GM11168 (cell line): ENCODE data around the gene VTI1A.
"Not testable (repeated sequence)": the region's sequence is repeated elsewhere in the genome, so short reads cannot be mapped to it uniquely, and the experiment has no call there.

Experiments
- in situ Hi-C: fragments of 300-500 bp; cut with MboI; formaldehyde crosslinking; loops from one replicate; pipeline ENCODE4 v1.12.0; 2022; ENCODE audit warnings: low sequenced_read_pairs; ENCODE audit not compliant: unreplicated experiment

VTI1A gene

DNA sequence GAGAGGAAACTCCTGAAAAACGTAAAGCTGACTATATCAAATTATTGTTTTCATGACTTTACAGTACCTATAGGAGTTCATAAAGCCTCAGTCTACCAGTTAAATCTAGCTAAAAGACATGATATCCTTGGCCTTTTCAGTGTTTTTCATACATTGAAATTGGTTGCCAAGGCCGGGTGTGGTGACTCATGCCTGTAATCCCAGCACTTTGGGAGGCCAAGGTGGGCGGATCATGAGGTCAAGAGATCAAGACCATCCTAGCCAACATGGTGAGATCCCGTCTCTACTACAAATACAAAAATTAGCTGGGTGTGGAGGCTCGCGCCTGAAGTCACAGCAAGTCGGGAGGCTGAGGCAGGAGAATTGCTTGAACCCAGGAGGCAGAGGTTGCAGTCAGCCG lies 53.0 kb downstream of the VTI1A start:
- in situ Hi-C loops, result not testable (repeated sequence)

DNA sequence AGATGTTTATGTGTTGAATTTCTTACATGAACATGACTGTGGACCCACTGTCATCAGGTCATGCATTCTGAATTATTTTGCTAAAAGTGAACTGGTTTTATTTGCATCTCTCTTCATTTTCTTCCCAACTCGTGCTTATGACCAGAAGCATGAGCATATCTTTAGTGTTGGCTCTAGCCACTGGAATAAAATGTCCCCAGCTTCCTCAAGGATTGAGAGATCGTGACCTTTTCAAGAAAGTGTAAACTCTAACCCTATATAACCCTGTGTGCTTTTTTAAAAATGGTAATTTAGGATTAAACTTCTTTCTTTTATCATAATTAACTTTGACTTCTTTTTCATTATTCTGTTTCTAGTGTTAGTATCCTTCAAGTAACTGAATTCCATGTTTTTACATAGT lies 55.5 kb downstream of the VTI1A start:
- in situ Hi-C loops, result no loop called here

DNA sequence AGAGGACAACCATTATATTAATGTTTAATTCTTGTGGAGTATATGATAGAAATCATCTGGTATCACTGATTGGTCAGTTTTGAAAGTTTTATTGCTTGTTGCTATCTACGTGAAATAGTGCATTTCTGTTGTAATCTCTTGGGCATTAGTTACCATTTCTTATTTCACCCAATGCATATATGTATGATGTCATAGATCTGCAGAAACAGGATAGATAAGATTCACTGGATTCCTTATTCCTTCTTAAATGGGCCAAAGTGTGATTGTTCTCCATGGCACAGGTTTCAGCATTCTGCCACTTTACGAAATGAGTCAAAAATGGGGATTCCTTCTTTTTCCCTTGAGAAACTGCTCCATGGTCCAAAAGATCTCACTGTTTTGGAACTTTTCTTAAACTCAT lies 56.6 kb downstream of the VTI1A start:
- in situ Hi-C loops, result no loop called here

DNA sequence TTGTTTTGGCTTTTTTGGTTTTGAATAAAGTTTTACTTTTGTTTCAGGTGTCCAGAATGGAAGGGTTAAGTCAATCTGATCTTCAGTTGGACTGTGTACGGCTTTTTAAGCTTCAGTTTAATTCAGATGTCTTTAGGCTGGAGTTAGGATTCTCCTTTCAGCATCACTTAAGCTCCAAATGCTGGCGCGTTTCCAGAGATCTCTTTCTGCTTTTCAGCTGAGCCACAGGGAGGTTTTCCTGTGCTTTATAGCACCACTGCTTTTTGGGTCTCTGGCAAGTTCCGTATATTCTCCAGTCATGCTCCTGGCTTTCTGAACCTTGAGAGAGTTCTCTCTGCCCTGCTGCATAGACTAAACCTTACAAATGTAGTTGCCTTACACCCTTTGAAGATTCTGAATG lies 60.0 kb downstream of the VTI1A start:
- in situ Hi-C loops, result no loop called here

- in situ Hi-C loops, result no loop called here
Observed at GRCh38 chr10:112507988-112508387, 61.0 kb downstream of the VTI1A start.

- in situ Hi-C loops, result no loop called here
Observed at GRCh38 chr10:112509558-112510291, 62.7 kb downstream of the VTI1A start.

DNA sequence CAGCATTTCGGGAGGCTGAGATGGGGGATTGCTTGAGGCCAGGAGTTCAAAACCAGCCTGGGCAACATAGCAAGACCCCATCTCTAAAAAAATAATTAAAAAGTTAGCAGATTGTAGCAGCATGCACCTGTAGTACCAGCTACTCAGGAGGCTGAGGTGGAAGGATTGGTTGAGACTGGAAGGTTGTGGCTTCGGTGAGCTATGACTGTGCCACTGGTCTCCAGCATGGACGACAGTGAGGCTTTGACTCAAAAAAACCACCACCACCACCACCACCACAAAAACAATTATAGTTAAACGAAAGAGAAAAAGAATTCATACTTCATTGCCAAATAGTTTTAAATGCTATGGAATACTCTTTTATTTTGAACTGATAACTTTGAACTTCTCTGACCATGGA lies 63.4 kb downstream of the VTI1A start:
- in situ Hi-C loops, result no loop called here

GRCh38 chr10:112512294-112512693 lies 65.3 kb downstream of the VTI1A start:
- in situ Hi-C loops, result no loop called here

GRCh38 chr10:112515126-112515525 lies 68.1 kb downstream of the VTI1A start:
- in situ Hi-C loops, result no loop called here

DNA sequence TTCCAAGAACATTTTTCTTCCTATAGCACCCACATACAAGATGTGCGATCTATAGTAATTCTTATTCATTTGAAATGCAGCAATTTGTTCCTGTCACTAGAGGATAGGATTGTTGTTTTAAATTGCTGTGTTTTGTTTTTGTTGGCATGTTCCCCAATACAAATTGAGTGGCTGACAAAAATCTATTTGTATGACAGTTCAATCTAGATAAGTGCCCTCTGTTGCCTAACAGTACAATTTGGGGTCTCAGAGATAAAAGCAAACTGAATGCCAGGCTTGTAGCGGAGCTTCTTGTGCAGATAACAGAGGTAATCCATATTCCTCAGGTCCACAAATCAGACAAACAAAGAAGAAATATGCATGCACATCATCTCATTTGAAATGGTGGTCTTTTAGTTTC lies 68.8 kb downstream of the VTI1A start:
- in situ Hi-C loops, result no loop called here

DNA sequence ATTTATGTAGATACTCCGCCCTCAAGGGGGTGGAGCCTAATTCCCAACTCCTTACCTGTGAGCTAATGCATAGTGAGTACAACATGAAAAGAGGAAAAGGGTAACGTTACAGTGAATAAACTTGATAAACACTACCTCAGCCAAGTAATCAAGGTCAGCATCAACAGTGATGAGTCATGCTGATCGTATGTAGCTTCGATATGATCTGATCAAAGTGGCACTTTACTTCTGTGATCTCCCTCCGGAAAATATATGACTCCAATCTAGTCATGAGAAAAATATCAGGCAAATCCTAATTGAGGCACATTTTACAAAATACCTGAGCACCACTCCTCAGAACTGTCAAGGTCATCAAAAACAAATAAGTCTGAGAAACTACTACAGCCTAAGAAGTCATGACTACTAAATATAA lies 70.4 kb downstream of the VTI1A start:
- in situ Hi-C loops, result no loop called here

DNA sequence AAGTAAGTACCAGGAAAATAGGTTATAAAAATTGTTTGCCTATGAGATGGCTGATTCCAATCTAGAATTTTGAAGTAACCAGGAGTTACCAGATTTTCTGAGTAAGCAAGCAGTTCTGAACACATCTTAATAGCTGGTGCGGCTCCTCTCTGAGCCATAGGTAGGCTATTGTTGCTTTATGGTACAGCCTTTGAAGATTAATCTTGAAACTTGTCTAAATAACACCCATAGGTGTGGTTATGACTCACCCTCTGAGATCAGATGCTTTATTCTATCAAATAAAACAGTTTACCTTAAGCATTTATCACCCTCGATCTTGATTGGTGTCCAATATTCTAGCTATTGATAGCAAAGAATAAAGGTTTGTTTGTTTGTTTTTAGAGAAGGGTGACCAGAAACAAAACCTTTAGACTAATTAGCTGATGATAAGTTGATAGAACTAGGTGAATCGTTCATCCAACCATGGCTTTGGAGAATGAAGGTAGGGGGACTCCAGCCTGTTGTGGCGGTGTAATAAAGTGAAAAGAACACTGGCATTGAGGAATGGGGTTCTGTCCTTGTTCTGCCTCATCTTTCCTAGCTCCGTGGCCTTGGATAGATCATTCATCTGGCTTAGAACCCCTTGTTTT lies 72.2 kb downstream of the VTI1A start:
- in situ Hi-C loops, result no loop called here

DNA sequence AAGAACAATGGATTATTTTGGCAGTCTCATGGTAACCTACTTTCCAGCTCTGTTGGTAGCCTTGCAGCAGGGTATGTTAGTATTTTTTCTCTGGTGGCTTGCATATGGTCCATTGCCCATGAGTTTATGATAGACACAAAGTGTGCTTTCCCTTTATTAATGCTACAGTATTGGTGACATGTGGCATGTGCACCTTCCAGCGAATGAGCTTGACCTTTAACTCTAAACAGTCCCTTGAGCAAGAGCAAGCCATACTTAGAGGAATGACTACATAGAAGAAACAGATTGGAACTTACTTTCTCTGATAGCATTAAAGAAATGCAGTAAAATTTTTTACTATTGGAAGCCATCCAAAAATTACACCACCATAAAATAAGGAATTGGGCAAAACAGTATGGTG lies 73.9 kb downstream of the VTI1A start:
- in situ Hi-C loops, result no loop called here

DNA sequence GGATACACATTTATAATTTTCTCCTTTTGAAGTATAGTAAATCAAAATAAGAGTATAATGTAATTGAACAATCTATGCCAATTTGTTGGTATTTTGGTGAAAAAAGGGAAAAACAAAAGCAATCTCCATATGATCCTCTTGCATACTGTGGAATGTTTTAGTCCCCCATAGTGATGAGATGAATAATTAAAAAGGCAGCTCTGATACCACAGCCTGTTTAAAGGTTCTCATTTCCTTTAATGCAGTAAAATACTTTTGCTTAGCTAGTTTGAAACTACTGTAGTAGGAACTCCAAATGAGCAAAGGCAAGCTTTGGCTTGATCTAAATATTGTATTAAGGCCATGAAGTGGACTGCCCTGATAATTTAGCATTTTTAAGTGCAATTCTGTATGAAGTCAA lies 77.6 kb downstream of the VTI1A start:
- in situ Hi-C loops, result no loop called here

- in situ Hi-C loops, result no loop called here
Observed at GRCh38 chr10:112525200-112525599, 78.2 kb downstream of the VTI1A start.

GRCh38 chr10:112526139-112526538 lies 79.1 kb downstream of the VTI1A start:
- in situ Hi-C loops, result no loop called here

- in situ Hi-C loops, result no loop called here
Observed at GRCh38 chr10:112526906-112527305, 79.9 kb downstream of the VTI1A start.

- in situ Hi-C loops, result no loop called here
Observed at GRCh38 chr10:112528235-112528634, 81.2 kb downstream of the VTI1A start.

DNA sequence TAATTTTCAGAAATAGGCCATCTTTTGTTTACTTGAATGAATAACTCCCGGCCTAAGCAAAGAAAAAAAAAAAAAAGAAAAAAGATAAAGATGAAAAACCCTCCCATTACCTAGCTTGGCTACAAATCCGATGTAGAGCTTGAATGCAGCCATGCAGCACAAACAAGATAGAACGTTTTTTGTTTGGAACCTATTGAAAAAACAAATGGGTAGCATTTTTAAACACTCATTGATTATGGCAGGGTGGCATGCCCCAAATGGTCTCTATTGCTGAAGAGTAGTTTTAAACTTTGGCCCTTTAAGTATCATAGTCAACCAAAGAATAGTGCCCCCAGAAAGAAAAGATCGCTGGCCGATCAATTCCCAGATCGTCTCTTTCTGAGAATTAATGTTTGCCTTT lies 84.4 kb downstream of the VTI1A start:
- in situ Hi-C loops, result no loop called here

DNA sequence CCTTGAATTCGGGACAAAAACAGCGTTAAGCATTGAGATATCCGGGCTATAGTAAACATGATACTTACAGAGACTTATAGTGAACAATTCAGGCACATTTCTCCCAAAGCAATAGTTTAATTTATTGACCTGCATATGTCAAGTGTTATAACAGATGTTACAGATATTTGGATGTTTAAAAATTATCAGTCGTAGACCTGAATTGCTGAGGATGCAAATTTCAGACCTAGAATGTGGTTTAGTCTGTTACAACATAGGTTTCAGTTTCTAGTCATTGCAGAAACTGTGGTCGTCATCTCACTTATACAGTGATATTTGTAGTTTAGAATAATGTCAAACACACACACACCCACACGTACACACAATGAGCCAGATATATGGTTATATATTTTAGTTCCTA lies 85.2 kb downstream of the VTI1A start:
- in situ Hi-C loops, result no loop called here

GRCh38 chr10:112532956-112533355 lies 85.9 kb downstream of the VTI1A start:
- in situ Hi-C loops, result no loop called here

DNA sequence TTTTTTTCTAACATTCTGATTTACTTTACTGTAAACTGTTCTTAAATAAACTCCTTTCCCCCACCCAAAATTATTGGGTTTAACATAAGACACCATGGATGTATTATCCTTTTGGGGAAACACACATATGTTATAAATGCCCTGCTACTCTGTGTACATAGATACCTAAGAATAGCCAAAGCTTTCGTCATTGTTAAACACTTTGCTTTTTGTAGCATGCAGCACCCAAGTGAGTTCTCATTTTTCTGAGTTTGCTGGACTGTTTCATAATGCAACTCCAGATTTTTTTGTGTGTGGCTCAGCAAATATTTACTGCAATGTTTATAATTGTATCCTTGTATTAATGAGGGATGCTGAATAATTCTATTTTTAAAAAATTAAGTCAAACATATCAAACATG lies 86.9 kb downstream of the VTI1A start:
- in situ Hi-C loops, result no loop called here
